ENCODE results near the gene BCAP31.
"Not testable (repeated sequence)": the region's sequence is repeated elsewhere in the genome, so short reads cannot be mapped to it uniquely, and the experiment has no call there.

Gene BCAP31

GRCh38 chrX:153696986-153697722, 27.0 kb downstream of the BCAP31 start:
- in situ Hi-C loops (cut with HindIII; ENCODE audit: low sequenced_read_pairs), result not testable (repeated sequence)

- in situ Hi-C loops (cut with HindIII; ENCODE audit: low sequenced_read_pairs), result not testable (repeated sequence)
Observed at GRCh38 chrX:153696538-153696937, 27.6 kb downstream of the BCAP31 start.

GRCh38 chrX:153696100-153696499, 28.1 kb downstream of the BCAP31 start:
- in situ Hi-C loops (cut with HindIII; ENCODE audit: low sequenced_read_pairs), result no loop called here

- in situ Hi-C loops (cut with HindIII; ENCODE audit: low sequenced_read_pairs), result no loop called here
Observed at GRCh38 chrX:153694687-153695270, 29.4 kb downstream of the BCAP31 start.

GRCh38 chrX:153694256-153694655, 29.9 kb downstream of the BCAP31 start:
- in situ Hi-C loops (cut with HindIII; ENCODE audit: low sequenced_read_pairs), result not testable (repeated sequence)

GRCh38 chrX:153693216-153694086, 30.7 kb downstream of the BCAP31 start:
- in situ Hi-C loops (cut with HindIII; ENCODE audit: low sequenced_read_pairs), result no loop called here

GRCh38 chrX:153692611-153693156, 31.5 kb downstream of the BCAP31 start:
- in situ Hi-C loops (cut with HindIII; ENCODE audit: low sequenced_read_pairs), result no loop called here

- in situ Hi-C loops (cut with HindIII; ENCODE audit: low sequenced_read_pairs), result no loop called here
Observed at GRCh38 chrX:153692003-153692402, 32.2 kb downstream of the BCAP31 start.

- in situ Hi-C loops (cut with HindIII; ENCODE audit: low sequenced_read_pairs), result not testable (repeated sequence)
Observed at GRCh38 chrX:153691032-153691827, 33.0 kb downstream of the BCAP31 start.

- in situ Hi-C loops (cut with HindIII; ENCODE audit: low sequenced_read_pairs), result no loop called here
Observed at GRCh38 chrX:153690466-153690865, 33.7 kb downstream of the BCAP31 start.

GRCh38 chrX:153689654-153690465, 34.3 kb downstream of the BCAP31 start:
- in situ Hi-C loops (cut with HindIII; ENCODE audit: low sequenced_read_pairs), result no loop called here

- in situ Hi-C loops (cut with HindIII; ENCODE audit: low sequenced_read_pairs), result no loop called here
Observed at GRCh38 chrX:153688911-153689590, 35.1 kb downstream of the BCAP31 start.

GRCh38 chrX:153688506-153688905, 35.7 kb downstream of the BCAP31 start:
- in situ Hi-C loops (cut with HindIII; ENCODE audit: low sequenced_read_pairs), result no loop called here

GRCh38 chrX:153688071-153688470, 36.1 kb downstream of the BCAP31 start:
- in situ Hi-C loops (cut with HindIII; ENCODE audit: low sequenced_read_pairs), result no loop called here

GRCh38 chrX:153687121-153688039, 36.8 kb downstream of the BCAP31 start, which contains the start of gene SLC6A8:
Gene SLC6A8, plus strand, starts transcription at chrX:153687926. Its CDS starts 649 bp downstream, at chrX:153688575.
- in situ Hi-C loops (cut with HindIII; ENCODE audit: low sequenced_read_pairs), result no loop called here

GRCh38 chrX:153686711-153687110, 37.5 kb downstream of the BCAP31 start:
- in situ Hi-C loops (cut with HindIII; ENCODE audit: low sequenced_read_pairs), result no loop called here

GRCh38 chrX:153685751-153686696, 38.2 kb downstream of the BCAP31 start:
- in situ Hi-C loops (cut with HindIII; ENCODE audit: low sequenced_read_pairs), result no loop called here

Data from DLD1 (cell line).